IPS-20b (cell line): Measurements from ENCODE around the gene CLIC3.

Source experiments
- H3K27ac ChIP-seq: one replicate; pipeline ENCODE4 v1.5.1; 2013; ENCODE audit warnings: low read length
- H3K27me3 ChIP-seq: 2 replicates; pipeline ENCODE4 v1.6.1; 2013; ENCODE audit warnings: mild to moderate bottlenecking, low read length, inconsistent platforms; ENCODE audit not compliant: insufficient read depth
- H3K36me3 ChIP-seq: 2 replicates; pipeline ENCODE4 v1.6.1; 2013; ENCODE audit warnings: low read depth, mild to moderate bottlenecking, inconsistent platforms, low read length, moderate library complexity; ENCODE audit not compliant: insufficient read depth
- H3K4me1 ChIP-seq: 2 replicates; pipeline ENCODE4 v1.6.1; 2013; ENCODE audit warnings: mild to moderate bottlenecking, control low read depth, inconsistent platforms, low read length, moderate library complexity; ENCODE audit not compliant: insufficient read depth
- H3K4me3 ChIP-seq: 2 replicates; pipeline ENCODE4 v1.5.1; 2013; ENCODE audit warnings: mild to moderate bottlenecking, low read length, inconsistent platforms
- H3K9ac ChIP-seq: 2 replicates; pipeline ENCODE4 v1.6.1; 2013; ENCODE audit warnings: low read depth, mild to moderate bottlenecking, inconsistent platforms, low read length, moderate library complexity
- H3K9me3 ChIP-seq: 2 replicates; pipeline ENCODE4 v1.6.1; 2013; ENCODE audit warnings: mild to moderate bottlenecking, low read depth, low read length, inconsistent platforms; ENCODE audit not compliant: insufficient read depth

Gene CLIC3

DNA sequence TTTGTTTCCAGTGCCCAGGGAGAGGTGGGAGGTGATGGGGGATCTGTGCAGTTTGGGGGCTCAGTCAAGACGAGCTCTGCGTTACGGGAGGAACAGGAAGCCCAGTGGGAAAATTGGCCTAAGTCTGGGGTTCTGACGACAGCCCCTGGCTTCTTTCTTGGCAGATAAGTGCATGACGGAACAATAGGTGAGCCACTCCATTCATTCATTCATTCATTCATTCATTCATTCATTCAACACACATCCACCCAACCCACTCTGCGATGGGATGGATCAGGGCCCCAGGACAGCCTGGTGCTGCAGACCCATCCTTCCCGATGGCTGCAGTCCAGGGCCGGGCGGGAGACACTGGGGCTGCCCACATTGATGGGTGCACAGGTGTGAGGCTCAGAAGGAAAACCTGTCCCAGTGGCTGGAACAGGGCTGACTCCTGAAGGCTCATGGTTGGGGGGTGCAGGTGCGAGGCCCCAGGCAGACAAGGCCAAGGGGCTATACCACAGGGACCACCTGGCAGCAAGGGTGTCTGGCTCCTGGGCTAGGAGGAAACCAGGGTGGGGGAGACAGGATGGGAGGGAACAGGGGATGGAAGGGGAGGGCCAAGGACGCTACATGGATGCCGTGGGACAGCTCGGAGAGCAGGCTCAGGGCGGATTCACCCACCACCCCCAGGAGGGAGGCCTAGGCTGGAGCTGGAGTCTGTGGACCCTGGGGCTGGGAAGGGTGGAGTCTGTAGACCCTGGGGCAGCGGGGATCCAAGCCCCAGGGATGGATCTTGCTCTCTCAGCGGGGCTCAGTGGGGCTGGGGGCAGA is 15.5 kb downstream of the CLIC3 start:
- H3K27me3 ChIP-seq: peaks cover 37% of the 10 kb centered on the region
- H3K9me3 ChIP-seq: no peaks in the 10 kb centered on the region
- H3K4me1 ChIP-seq: no peaks in the 10 kb centered on the region; the same call in 1 of the 2 replicates
- no peak overlapping the region for H3K27ac ChIP-seq
- no peak overlapping the region for H3K4me3 ChIP-seq
- no peaks in the 10 kb centered on the region for H3K36me3 ChIP-seq
- no peak overlapping the region for H3K9ac ChIP-seq

DNA sequence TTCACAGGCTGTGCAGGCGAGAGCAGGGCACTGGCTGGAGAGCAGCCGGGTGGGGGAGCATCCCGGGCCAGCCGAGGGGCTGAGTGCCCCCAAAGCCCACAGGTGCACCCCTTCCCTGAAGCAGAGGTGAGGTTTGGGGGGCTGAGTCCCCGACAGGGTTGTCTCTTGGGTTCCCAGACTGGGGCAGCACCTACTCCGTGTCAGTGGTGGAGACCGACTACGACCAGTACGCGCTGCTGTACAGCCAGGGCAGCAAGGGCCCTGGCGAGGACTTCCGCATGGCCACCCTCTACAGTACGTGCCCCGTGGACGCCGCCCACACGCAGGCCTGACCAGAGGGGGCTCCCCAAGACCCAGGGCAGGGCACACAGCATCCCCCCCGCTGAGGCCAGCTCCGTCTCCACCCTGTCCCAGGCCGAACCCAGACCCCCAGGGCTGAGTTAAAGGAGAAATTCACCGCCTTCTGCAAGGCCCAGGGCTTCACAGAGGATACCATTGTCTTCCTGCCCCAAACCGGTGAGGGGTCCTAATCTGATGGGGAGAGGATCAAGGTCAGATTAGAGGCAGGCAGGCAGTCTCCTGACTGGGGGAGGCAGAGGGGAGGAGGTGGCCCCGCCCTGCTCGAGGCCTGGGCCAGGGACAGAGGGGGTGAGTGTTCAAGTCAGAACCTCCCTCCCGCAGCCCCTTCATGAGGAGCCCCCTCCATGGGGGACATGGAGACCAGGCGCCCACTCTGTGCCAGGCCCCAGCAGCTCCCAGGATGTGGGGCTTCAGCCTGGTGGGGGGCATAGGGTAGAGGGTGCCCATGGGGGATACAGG is 16.4 kb downstream of the CLIC3 start:
- H3K9ac ChIP-seq: no peak overlapping the region
- no peaks in the 10 kb centered on the region for H3K36me3 ChIP-seq
- H3K27ac ChIP-seq: no peak overlapping the region
- H3K27me3 ChIP-seq: peaks cover 28% of the 10 kb centered on the region
- H3K4me3 ChIP-seq: no peak overlapping the region
- H3K9me3 ChIP-seq: no peaks in the 10 kb centered on the region
- no peaks in the 10 kb centered on the region; the same call in 1 of the 2 replicates for H3K4me1 ChIP-seq

DNA sequence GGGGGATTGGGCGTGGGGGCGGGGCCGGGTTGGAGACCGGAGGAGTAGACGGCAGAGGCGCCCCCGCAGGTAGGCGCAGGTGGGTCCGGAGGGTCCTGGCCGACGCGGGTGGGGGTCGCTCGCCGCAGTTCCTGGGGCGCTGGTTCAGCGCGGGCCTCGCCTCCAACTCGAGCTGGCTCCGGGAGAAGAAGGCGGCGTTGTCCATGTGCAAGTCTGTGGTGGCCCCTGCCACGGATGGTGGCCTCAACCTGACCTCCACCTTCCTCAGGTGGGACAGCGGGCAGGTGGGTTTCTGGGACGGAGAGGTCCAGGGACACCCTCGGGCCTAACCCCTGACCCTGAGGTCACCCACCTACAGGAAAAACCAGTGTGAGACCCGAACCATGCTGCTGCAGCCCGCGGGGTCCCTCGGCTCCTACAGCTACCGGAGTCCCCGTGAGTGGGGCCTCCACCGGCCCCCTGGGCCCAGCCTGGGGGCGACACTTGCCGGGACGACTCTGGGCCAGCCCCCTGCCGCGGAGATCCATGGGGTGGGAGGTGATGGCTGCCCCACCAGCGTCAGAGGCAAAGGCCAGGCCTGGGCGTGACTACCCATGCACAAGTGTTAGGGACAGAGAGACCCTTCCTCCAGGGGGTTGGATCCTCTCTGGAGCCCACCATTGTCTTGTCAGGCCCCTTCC is 17.4 kb downstream of the CLIC3 start:
- no peaks in the 10 kb centered on the region for H3K36me3 ChIP-seq
- no peak overlapping the region for H3K27ac ChIP-seq
- peaks cover 18% of the 10 kb centered on the region for H3K27me3 ChIP-seq
- H3K4me1 ChIP-seq: no peaks in the 10 kb centered on the region; the same call in 1 of the 2 replicates
- no peak overlapping the region for H3K4me3 ChIP-seq
- no peaks in the 10 kb centered on the region for H3K9me3 ChIP-seq
- H3K9ac ChIP-seq: no peak overlapping the region

DNA sequence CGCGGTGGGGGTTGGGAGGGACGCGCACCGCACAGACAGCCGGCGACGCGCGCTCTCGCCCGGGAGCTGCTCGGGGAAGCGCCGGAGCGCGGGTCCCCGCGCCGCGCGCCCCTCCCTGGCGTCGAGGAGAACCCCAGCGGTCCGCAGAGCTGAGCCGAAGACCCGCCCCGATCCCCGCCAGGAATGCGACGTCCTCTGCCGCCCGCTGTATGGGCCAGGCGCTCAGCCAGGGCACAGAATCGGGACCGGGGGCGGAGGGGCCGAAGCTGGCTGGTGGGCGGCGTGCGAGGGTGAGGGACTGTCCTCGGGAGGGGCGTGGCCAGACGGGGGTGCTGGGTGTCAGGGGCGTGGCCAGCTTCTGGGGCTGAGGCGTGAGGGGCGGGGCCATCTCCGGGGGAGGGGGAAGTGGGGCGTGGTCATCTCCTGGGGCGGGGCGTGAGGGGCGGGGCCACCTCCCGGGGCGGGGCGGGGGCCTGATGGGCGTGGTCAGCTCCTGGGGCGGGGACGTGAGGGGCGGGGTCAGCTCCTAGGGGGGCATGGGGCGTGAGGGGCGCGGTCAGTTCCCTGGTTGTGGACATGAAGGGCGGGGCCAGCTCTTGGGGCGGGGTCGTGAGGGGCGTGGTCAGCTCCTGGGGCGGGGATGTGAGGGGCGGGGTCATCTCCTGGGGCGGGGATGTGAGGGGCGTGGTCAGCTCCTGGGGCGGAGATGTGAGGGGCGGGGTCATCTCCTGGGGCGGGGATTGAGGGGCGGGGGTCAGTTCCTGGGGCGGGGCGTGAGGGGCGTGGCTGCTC is 18.1 kb downstream of the CLIC3 start:
- H3K9ac ChIP-seq: peak overlapping the region; percentile 41; the same call in 1 of the 2 replicates

DNA sequence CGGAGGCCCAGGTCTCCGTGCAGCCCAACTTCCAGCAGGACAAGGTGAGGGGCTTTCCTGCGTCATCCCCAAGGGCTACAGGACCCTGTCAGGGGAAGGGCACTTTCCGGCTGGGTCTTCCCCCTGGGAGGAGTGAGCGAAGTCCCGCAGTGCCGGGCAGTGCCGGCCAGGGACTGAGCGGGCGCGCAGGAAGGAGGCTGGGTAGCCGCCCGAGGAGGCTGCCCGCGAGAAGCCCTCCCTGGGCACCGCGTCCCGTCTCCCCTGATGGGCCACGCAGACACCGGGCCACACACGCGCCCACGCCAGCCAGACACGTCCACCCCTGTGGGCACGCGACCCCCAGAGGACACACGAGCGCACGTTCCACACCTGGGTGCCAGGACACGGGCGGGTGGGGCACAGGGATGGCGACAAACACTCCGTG is 18.7 kb downstream of the CLIC3 start:
- H3K27ac ChIP-seq: no peak overlapping the region
- no peaks in the 10 kb centered on the region; the same call in 1 of the 2 replicates for H3K4me1 ChIP-seq
- H3K27me3 ChIP-seq: peaks cover 11% of the 10 kb centered on the region
- no peaks in the 10 kb centered on the region for H3K9me3 ChIP-seq
- H3K36me3 ChIP-seq: no peaks in the 10 kb centered on the region
- peak overlapping the region; percentile 72 for H3K4me3 ChIP-seq
- H3K9ac ChIP-seq: peak overlapping the region; percentile 41; the same call in 1 of the 2 replicates

More for the DNA sequence above, 18.1 kb downstream of the CLIC3 start:
- Histone ChIP-seq H3K36me3 (no peaks in the 10 kb centered on the region), H3K4me3 (peak overlapping the region; percentile 72), H3K9me3 (no peaks in the 10 kb centered on the region), H3K27me3 (peaks cover 11% of the 10 kb centered on the region), H3K4me1 (no peaks in the 10 kb centered on the region; the same call in 1 of the 2 replicates), H3K27ac (no peak overlapping the region)

DNA sequence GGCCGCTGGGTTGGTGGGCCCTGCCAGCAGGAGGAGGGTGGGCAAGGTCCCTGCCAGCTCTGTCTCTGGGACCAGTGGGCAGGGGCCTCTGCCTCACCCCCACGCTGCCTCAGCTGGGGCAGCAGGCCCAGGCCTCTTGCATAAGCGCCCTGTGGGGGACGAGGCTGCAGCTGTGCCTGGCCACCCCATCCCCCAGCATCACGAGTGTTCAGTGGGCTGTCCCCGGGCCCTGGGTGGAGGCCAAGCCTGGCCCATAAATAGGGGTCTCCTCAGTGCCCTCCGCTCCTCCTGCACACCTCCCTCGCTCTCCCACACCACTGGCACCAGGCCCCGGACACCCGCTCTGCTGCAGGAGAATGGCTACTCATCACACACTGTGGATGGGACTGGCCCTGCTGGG is 19.1 kb downstream of the CLIC3 start, which contains the start of gene PTGDS:
Gene PTGDS, plus strand, starts transcription at position 282 of the 400 bp plus-strand sequence. Its CDS starts 75 bp downstream, at position 357.
- no peak within 1 kb of the TSS for H3K27ac ChIP-seq
- H3K9me3 ChIP-seq: no peaks in the 10 kb centered on the region
- H3K36me3 ChIP-seq: no peaks in the 10 kb centered on the region
- H3K9ac ChIP-seq: peak within 1 kb of the TSS; percentile 41; the same call in 1 of the 2 replicates
- H3K4me1 ChIP-seq: no peaks in the 10 kb centered on the region; the same call in 1 of the 2 replicates
- peak within 1 kb of the TSS; percentile 72 for H3K4me3 ChIP-seq
- H3K27me3 ChIP-seq: peaks cover 11% of the 10 kb centered on the region

DNA sequence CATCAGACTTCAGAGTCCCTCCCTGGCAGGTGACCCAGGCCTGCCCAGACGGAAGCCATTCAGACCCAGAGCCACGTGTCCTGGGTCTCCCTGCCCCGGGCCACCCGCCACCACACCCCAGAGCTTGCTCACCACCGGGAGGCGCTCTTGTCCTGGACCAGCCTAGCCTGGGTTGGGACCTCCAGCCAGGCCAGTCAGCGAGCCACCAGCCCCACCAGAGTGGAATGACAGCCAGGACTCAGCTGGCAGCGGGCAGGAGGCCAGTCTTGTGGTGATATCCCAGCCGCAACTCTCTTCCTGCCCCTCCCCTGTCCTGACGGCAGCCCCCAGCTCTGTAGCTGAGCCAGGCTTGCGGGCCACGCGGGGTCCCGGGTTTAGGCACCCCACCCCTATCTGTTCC is 20.7 kb downstream of the CLIC3 start:
- no peak overlapping the region for H3K27ac ChIP-seq
- peaks cover 11% of the 10 kb centered on the region for H3K27me3 ChIP-seq
- no peaks in the 10 kb centered on the region for H3K36me3 ChIP-seq
- no peaks in the 10 kb centered on the region; the same call in 1 of the 2 replicates for H3K4me1 ChIP-seq
- H3K9ac ChIP-seq: no peak overlapping the region
- no peak overlapping the region for H3K4me3 ChIP-seq
- H3K9me3 ChIP-seq: no peaks in the 10 kb centered on the region

DNA sequence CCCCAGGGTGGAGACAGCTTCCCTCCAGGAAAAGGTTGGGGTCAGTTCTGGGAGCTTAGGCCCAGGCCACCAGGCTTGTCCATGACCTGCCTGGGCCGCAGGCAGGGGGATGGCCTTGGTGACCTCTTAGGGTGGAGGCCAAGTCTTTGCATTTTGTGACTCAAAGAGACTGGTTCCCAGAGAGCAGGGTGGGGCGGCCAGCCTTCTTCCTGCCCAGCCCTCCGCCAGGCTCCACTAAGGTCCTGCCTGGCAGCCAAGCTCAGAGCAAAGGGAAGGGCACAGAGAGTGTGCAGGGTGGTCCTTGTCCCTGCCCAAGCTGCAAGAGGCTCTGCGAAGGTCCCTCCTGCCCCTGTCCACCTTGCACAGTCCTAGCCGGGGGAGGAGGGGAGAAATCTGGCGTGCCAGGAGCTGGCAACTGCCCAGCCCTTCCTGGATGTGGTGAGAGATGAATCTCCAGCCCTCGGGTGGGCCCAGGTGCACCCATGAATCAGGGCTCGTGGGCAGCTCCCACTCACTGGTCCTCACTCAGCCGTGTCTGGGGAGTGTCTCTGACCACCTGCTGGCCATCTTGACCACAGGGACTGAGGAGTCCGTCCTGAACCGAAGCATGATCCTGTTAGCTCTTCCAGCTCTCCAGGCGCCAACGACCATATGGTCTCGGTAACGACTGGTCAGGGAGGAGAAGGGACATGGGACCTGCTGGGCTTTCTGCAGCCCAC is 21.4 kb downstream of the CLIC3 start:
- Histone ChIP-seq H3K9ac (no peak overlapping the region), H3K36me3 (no peaks in the 10 kb centered on the region), H3K4me1 (no peaks in the 10 kb centered on the region; the same call in 1 of the 2 replicates), H3K27me3 (peaks cover 11% of the 10 kb centered on the region), H3K4me3 (no peak overlapping the region), H3K9me3 (no peaks in the 10 kb centered on the region), H3K27ac (no peak overlapping the region)

DNA sequence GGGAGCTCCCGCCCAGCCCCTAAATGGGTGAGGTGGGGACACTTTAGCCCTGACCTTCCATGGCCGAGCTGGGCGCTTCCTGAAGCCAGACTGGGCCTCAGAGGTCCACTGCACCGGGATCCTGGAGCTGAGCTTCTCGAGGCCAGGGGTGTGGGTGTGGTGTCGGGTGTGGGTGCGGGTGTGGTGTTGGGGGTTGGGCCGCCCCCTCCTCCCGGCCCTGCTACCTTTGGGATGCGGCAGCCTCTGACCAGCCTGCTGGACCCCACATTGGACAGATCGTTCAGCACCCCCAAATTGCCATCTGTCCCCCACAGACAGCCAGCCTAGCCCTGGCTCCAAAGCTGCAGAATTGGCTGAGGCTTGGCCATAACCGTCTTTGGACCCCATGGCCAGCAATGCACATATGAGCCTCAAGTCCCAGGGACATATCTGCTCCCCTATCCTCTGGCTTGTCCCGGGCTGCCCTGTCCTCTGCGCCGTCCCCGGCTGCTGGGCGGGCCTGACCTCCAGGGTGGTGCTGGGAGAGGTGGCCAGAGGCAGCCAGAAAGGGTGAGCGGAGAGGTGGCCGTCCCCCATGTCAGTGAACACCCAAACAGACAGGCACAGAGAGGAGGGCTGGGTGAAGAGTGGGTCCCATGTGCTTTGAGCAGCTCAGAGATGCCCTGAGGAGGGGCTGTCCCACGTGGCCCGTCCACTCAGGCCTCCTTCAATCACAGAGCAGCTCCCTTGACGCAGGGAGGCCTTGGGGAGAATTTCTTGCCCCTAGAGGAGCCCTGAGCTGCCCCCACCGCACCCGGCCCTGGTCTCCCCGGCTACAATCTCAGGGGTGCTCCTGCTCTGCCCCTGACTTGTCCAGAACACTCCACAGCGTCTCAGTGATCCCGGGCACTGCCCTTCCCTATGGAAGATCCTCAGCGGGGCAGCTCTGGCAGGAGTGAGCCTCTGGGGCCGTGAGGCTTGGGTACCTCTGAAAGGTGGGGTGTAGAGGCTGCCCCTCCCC is 22.4 kb downstream of the CLIC3 start:
- Histone ChIP-seq H3K4me3 (no peak overlapping the region), H3K9me3 (no peaks in the 10 kb centered on the region), H3K27me3 (peaks cover 11% of the 10 kb centered on the region), H3K36me3 (no peaks in the 10 kb centered on the region), H3K27ac (no peak overlapping the region), H3K4me1 (no peaks in the 10 kb centered on the region; the same call in 1 of the 2 replicates), H3K9ac (no peak overlapping the region)
